AG09319 (cell line): ENCODE results near the gene INPP5F.
"Not testable (repeated sequence)": the region's sequence is repeated elsewhere in the genome, so short reads cannot be mapped to it uniquely, and the experiment has no call there.

Experiments
- DNase-seq: peaks from one replicate; pipeline ENCODE4 v3.0.0-alpha.2; 2010; ENCODE audit warnings: low read depth; ENCODE audit errors: extremely low read depth
- CTCF ChIP-seq: IDR thresholded peaks from 2 replicates; pipeline ENCODE4 v1.5.1; 2011; ENCODE audit warnings: low read depth, mild to moderate bottlenecking, inconsistent platforms, low read length, moderate library complexity

The INPP5F gene

GRCh38 chr10:119862524-119862923, 136.7 kb downstream of the INPP5F start:
- TF ChIP-seq CTCF, result no peak
- no peak for DNase-seq

- no peak for TF ChIP-seq CTCF
- DNase-seq, result no peak
These were observed 138.2 kb downstream of the INPP5F start for GRCh38 chr10:119863951-119864565.

GRCh38 chr10:119865699-119866240, 139.9 kb downstream of the INPP5F start:
- no peak for TF ChIP-seq CTCF
- no peak for DNase-seq

GRCh38 chr10:119867317-119867716, 141.5 kb downstream of the INPP5F start:
- DNase-seq, result no peak
- TF ChIP-seq CTCF, result no peak

- DNase-seq, result not testable (repeated sequence)
These were observed 143.5 kb downstream of the INPP5F start for GRCh38 chr10:119869398-119869797.

GRCh38 chr10:119871881-119872609, 146.2 kb downstream of the INPP5F start:
- DNase-seq, result no peak
- TF ChIP-seq CTCF, result no peak

- no peak for TF ChIP-seq CTCF
- DNase-seq, result no peak
These were observed 146.7 kb downstream of the INPP5F start, which contains the start of gene MCMBP for GRCh38 chr10:119872610-119872859. Gene MCMBP (minus strand): TSS chr10:119872843. CDS start chr10:119872584, 259 bp downstream.
